Natural killer cell (primary cell): ENCODE measurements around the gene SLC12A8. TPM values are rescaled to one million over a fixed set of nuclear protein-coding genes. Genes with fewer than 3 reads are reported as not detected.

Source experiments
- ATAC-seq, 3 donors: fragments of 150-1000 bp in 2 of 3; fragments of 200-7000 bp in 1 of 3; cut with Tn5 transposase; 1 replicate in 1 of 3; 2 replicates in 2 of 3; pipeline ENCODE4 v1.10.0; 2021; ENCODE audit warnings: mild to moderate bottlenecking in 2 of 3, moderate library complexity in 2 of 3
- DNase-seq, 2 donors: peaks; one replicate each; pipeline versions ENCODE4 v3.0.0 to v3.0.0-alpha.2; 2013 to 2021; ENCODE audit warnings: mixed read lengths in 1 of 2
- H3K27ac ChIP-seq: one replicate; pipeline ENCODE4 v1.5.1; 2013; ENCODE audit warnings: mild to moderate bottlenecking, low read length
- H3K27me3 ChIP-seq: one replicate; pipeline ENCODE4 v1.6.1; 2013; ENCODE audit warnings: low read length; ENCODE audit not compliant: control insufficient read depth, insufficient read depth
- H3K36me3 ChIP-seq: one replicate; pipeline ENCODE4 v1.6.1; 2013; ENCODE audit warnings: low read length; ENCODE audit not compliant: control insufficient read depth, insufficient read depth
- H3K4me1 ChIP-seq: one replicate; pipeline ENCODE4 v1.6.1; 2013; ENCODE audit warnings: low read length; ENCODE audit not compliant: control insufficient read depth, insufficient read depth
- H3K4me3 ChIP-seq: one replicate; pipeline ENCODE4 v1.5.1; 2013; ENCODE audit warnings: low read length
- H3K9me3 ChIP-seq: one replicate; pipeline ENCODE4 v1.6.1; 2013; ENCODE audit warnings: low read length; ENCODE audit not compliant: control insufficient read depth, insufficient read depth
- H3K27ac Mint-ChIP-seq, 2 donors: one replicate each; pipeline ENCODE4 v1.8.0; 2022; ENCODE audit warnings: mild to moderate bottlenecking in 2 of 2, mixed read lengths in 2 of 2, moderate library complexity in 1 of 2
- H3K27me3 Mint-ChIP-seq, 2 donors: one replicate each; pipeline ENCODE4 v1.8.0; 2022; ENCODE audit warnings: low read depth in 2 of 2, mixed read lengths in 2 of 2
- H3K36me3 Mint-ChIP-seq: one replicate; pipeline ENCODE4 v1.8.0; 2022; ENCODE audit warnings: mixed read lengths
- H3K4me1 Mint-ChIP-seq, 2 donors: one replicate each; pipeline ENCODE4 v1.8.0; 2022; ENCODE audit warnings: mixed read lengths in 2 of 2
- H3K4me3 Mint-ChIP-seq: one replicate; pipeline ENCODE4 v1.8.0; 2022; ENCODE audit warnings: mild to moderate bottlenecking, moderate library complexity, mixed read lengths
- H3K9me3 Mint-ChIP-seq, 2 donors: one replicate each; pipeline ENCODE4 v1.8.0; 2022; ENCODE audit warnings: mixed read lengths in 2 of 2
- WGBS: methylation state at CpG from one replicate; pipeline ENCODE4 v1.1.7; 2013; ENCODE audit warnings: missing lambda C conversion rate; ENCODE audit not compliant: insufficient coverage; 5-methylcytosine and 5-hydroxymethylcytosine counted together
- intact Hi-C: fragments of 100-400 bp; cut with micrococcal nuclease; formaldehyde crosslinking; loops from one replicate; pipeline ENCODE4 v1.14.2; 2022
- total RNA-seq, 4 donors: library from RNA; stranded (reverse); fragments of 120-200 nt in 1 of 4; gene quantifications; one replicate each; pipeline versions ENCODE4 v1.2.3 to v1.2.4, GENCODE V29; 2013 to 2022
- TF ChIP-seq, protein P1 (sequence below): fragments of 200-600 bp; IDR thresholded peaks from one replicate; pipeline ENCODE4 v1.8.0; 2022; ENCODE audit warnings: antibody characterized with exemption

Gene SLC12A8
- total RNA-seq, 3 donors from 2014 or later (not counting 1 experiment from before 2014, with no cell fraction given) = 0.25 to 1.4 (median 0.61) TPM

DNA sequence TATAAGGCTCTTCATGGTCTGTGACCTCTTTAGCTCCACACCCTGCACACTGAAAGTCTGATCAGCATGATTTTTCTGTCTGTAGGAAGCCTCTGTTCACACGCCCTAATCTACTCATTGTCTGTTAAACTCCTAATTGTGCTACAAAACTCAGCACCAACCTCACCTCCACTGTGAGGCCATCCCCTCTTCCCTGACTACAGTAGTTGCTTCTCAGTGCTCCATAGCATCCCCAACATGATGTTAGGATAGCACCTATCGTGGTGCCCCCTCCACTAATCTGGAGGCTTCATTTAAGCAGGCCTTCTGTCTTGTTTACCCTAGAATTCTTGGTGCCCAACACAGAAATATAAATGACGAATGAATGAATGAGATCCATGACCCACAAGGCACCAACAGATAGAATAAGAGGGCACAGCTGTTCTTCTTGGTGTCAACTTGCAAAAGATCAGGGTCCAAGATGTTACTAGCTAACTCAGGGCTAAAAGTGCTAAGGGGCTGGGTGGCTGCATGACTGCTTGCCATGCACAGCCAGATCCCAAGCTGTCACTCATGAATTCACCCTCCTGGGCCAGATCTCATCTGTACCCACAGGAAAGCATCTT, 101.6 kb downstream of the SLC12A8 start:
- H3K36me3 ChIP-seq = no peaks in the 10 kb centered on the region
- intact Hi-C loops = no loop called here

GRCh38 chr3:125110016-125110875, 102.3 kb downstream of the SLC12A8 start:
- peak overlapping the region; percentile 22 to 45 for H3K27ac Mint-ChIP-seq
- H3K36me3 Mint-ChIP-seq = no peaks in the 10 kb centered on the region
- Histone ChIP-seq H3K4me3 (no peak overlapping the region), H3K27ac (no peak overlapping the region), H3K27me3 (no peaks in the 10 kb centered on the region), H3K36me3 (no peaks in the 10 kb centered on the region), H3K4me1 (peaks cover 29% of the 10 kb centered on the region), H3K9me3 (no peaks in the 10 kb centered on the region)
- DNase-seq = no peak
- TF ChIP-seq, protein P1, sequence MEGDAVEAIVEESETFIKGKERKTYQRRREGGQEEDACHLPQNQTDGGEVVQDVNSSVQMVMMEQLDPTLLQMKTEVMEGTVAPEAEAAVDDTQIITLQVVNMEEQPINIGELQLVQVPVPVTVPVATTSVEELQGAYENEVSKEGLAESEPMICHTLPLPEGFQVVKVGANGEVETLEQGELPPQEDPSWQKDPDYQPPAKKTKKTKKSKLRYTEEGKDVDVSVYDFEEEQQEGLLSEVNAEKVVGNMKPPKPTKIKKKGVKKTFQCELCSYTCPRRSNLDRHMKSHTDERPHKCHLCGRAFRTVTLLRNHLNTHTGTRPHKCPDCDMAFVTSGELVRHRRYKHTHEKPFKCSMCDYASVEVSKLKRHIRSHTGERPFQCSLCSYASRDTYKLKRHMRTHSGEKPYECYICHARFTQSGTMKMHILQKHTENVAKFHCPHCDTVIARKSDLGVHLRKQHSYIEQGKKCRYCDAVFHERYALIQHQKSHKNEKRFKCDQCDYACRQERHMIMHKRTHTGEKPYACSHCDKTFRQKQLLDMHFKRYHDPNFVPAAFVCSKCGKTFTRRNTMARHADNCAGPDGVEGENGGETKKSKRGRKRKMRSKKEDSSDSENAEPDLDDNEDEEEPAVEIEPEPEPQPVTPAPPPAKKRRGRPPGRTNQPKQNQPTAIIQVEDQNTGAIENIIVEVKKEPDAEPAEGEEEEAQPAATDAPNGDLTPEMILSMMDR = no peak
- H3K4me1 Mint-ChIP-seq = peaks cover 30 to 44% of the 10 kb centered on the region in 2 donors
- no peaks in the 10 kb centered on the region for H3K27me3 Mint-ChIP-seq
- ATAC-seq = peak; percentile 60 to 91 (median 77)
- intact Hi-C loops = no loop called here
- peak overlapping the region; percentile 48 for H3K4me3 Mint-ChIP-seq
- 73% methylated on average over 10 of the region's 10 CpGs for WGBS
- H3K9me3 Mint-ChIP-seq = no peaks in the 10 kb centered on the region

More for the DNA sequence above, 101.6 kb downstream of the SLC12A8 start:
- Mint-ChIP-seq H3K27ac (peak overlapping the region; percentile 22 to 45), H3K4me3 (peak overlapping the region; percentile 48), H3K27me3 (no peaks in the 10 kb centered on the region), H3K4me1 (peaks cover 37 to 52% of the 10 kb centered on the region in 2 donors), H3K36me3 (no peaks in the 10 kb centered on the region), H3K9me3 (no peaks in the 10 kb centered on the region)
- H3K4me1 ChIP-seq = peaks cover 36% of the 10 kb centered on the region
- no peaks in the 10 kb centered on the region for H3K27me3 ChIP-seq
- H3K9me3 ChIP-seq = no peaks in the 10 kb centered on the region
- DNase-seq = no peak
- TF ChIP-seq, protein P1 = no peak
- ATAC-seq = no peak
- no peak overlapping the region for H3K4me3 ChIP-seq
- 74% methylated on average over 3 of the region's 3 CpGs for WGBS
- no peak overlapping the region for H3K27ac ChIP-seq

DNA sequence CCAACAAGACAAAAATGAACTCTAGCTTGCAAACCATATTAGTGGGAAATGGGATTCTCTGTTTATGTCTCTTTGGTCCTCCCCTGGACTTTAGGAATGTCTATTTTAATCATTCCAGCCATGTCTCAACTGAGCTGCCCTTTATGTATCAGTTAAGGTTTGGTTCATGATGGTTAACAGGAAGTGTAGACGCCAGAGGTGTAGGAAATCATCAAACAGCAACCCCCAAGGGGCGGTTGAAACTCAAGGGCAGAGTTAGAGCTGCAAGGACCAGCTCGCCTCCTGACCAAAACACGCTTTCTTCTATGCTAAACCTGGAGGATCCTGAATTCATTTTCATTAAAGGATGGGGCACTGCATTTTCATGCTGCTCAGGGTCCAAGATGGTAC, 103.0 kb downstream of the SLC12A8 start:
- peaks cover 0 to 2% of the 10 kb centered on the region in 2 donors for H3K9me3 Mint-ChIP-seq
- peaks cover 25 to 41% of the 10 kb centered on the region in 2 donors for H3K4me1 Mint-ChIP-seq
- no peak overlapping the region for H3K4me3 Mint-ChIP-seq
- Histone ChIP-seq H3K4me1 (peaks cover 25% of the 10 kb centered on the region), H3K27ac (no peak overlapping the region), H3K4me3 (no peak overlapping the region), H3K27me3 (no peaks in the 10 kb centered on the region), H3K36me3 (no peaks in the 10 kb centered on the region), H3K9me3 (no peaks in the 10 kb centered on the region)
- TF ChIP-seq, protein P1 = no peak
- ATAC-seq (peak in 1 of 3 donors; percentile 52), DNase-seq (no peak)
- H3K27ac Mint-ChIP-seq = no peak overlapping the region
- no peaks in the 10 kb centered on the region for H3K36me3 Mint-ChIP-seq
- no peaks in the 10 kb centered on the region for H3K27me3 Mint-ChIP-seq
- intact Hi-C loops = no loop called here
- WGBS = 64% methylated on average over 4 of the region's 4 CpGs
